CD4-positive, alpha-beta memory T cell (primary cell): ENCODE measurements around the gene PRKAG2. TPM values are rescaled to one million over a fixed set of nuclear protein-coding genes. Genes with fewer than 3 reads are reported as not detected.

ENCODE experiments used
- CTCF ChIA-PET: fragments of 350-600 bp; sonication (Branson Sonifier 250); formaldehyde crosslinking; loops from one replicate; lab custom pipeline; 2021; ENCODE audit warnings: inconsistent platforms; ENCODE audit not compliant: partially characterized antibody; lab: Charles Lee
- POLR2A ChIA-PET: fragments of 350-600 bp; sonication (Branson Sonifier 250); formaldehyde crosslinking; loops from one replicate; lab custom pipeline; 2021; ENCODE audit not compliant: partially characterized antibody; lab: Charles Lee
- DNase-seq, 5 donors: peaks; one replicate each; pipeline versions ENCODE4 v3.0.0 to v3.0.0-alpha.2; 2020 to 2022; ENCODE audit warnings: mixed read lengths in 1 of 5
- H3K27ac ChIP-seq: one replicate; pipeline ENCODE4 v1.7.0; 2013; ENCODE audit warnings: low read depth, low read length
- H3K27me3 ChIP-seq: 2 replicates; pipeline ENCODE4 v1.7.0; 2013; ENCODE audit warnings: mild to moderate bottlenecking, low read length, moderate library complexity; ENCODE audit not compliant: insufficient read depth
- H3K36me3 ChIP-seq: 2 replicates; pipeline ENCODE4 v1.7.0; 2013; ENCODE audit warnings: mild to moderate bottlenecking, low read length, moderate library complexity; ENCODE audit not compliant: insufficient read depth
- H3K4me1 ChIP-seq: 2 replicates; pipeline ENCODE4 v1.7.0; 2013; ENCODE audit warnings: mild to moderate bottlenecking, low read length, moderate library complexity; ENCODE audit not compliant: insufficient read depth
- H3K4me3 ChIP-seq, 2 donors: one replicate each; pipeline ENCODE4 v1.7.0; 2013; ENCODE audit warnings: low read length in 2 of 2, mild to moderate bottlenecking in 1 of 2
- H3K9me3 ChIP-seq, 2 donors: one replicate each; pipeline ENCODE4 v1.7.0; 2013; ENCODE audit warnings: low read length in 2 of 2, control low read depth in 1 of 2; ENCODE audit not compliant: control insufficient read depth in 1 of 2
- H3K27ac Mint-ChIP-seq, 7 donors: one replicate each; pipeline ENCODE4 v1.8.0; 2020 to 2021; ENCODE audit warnings: mixed read lengths in 7 of 7, mild to moderate bottlenecking in 6 of 7, inconsistent platforms in 3 of 7, moderate library complexity in 3 of 7
- H3K27me3 Mint-ChIP-seq, 2 donors: one replicate each; pipeline ENCODE4 v1.8.0; 2020 to 2021; ENCODE audit warnings: mixed read lengths in 2 of 2
- H3K36me3 Mint-ChIP-seq, 2 donors: one replicate each; pipeline ENCODE4 v1.8.0; 2020 to 2021; ENCODE audit warnings: mixed read lengths in 2 of 2, inconsistent platforms in 1 of 2, mild to moderate bottlenecking in 1 of 2
- H3K4me1 Mint-ChIP-seq, 4 donors: one replicate each; pipeline ENCODE4 v1.8.0; 2020 to 2021; ENCODE audit warnings: mixed read lengths in 4 of 4, mild to moderate bottlenecking in 1 of 4
- H3K4me3 Mint-ChIP-seq, 8 donors: one replicate each; pipeline ENCODE4 v1.8.0; 2020 to 2021; ENCODE audit warnings: mixed read lengths in 8 of 8, mild to moderate bottlenecking in 7 of 8, moderate library complexity in 6 of 8, inconsistent platforms in 3 of 8
- H3K9me3 Mint-ChIP-seq, 8 donors: one replicate each; pipeline ENCODE4 v1.8.0; 2020 to 2021; ENCODE audit warnings: mixed read lengths in 8 of 8, mild to moderate bottlenecking in 5 of 8, inconsistent platforms in 3 of 8, moderate library complexity in 1 of 8
- intact Hi-C: fragments of 100-400 bp; cut with micrococcal nuclease; formaldehyde crosslinking; loops from one replicate; pipeline ENCODE4 v1.15.1; 2023
- polyA plus RNA-seq, 2 donors: library from polyadenylated mRNA; unstranded; fragments of 300-500 nt; fragmentation: Illumina TruSeq; gene quantifications; one replicate each; pipeline ENCODE4 v1.2.3, GENCODE V29; 2021
- total RNA-seq, 2 experiments: library from RNA; stranded (reverse); gene quantifications; one replicate each; pipeline ENCODE4 v1.2.3, GENCODE V29; 2021

Gene PRKAG2
- total and polyA plus RNA-seq, 4 experiments from 2014 or later, result 27.4 to 61.0 (median 47.4) TPM

- H3K4me3 ChIP-seq, result no peak overlapping the region
- peaks cover 17 to 24% of the 10 kb centered on the region in 2 donors for H3K36me3 Mint-ChIP-seq
- no peak overlapping the region for H3K4me3 Mint-ChIP-seq
- H3K27ac Mint-ChIP-seq, result peak overlapping the region in 1 of 7 donors; percentile 31
- no peak for DNase-seq
- H3K27me3 ChIP-seq, result no peaks in the 10 kb centered on the region
- H3K27ac ChIP-seq, result no peak overlapping the region
- peaks cover 16 to 34% (median 22%) of the 10 kb centered on the region in 4 donors for H3K4me1 Mint-ChIP-seq
- no peaks in the 10 kb centered on the region for H3K27me3 Mint-ChIP-seq
- intact Hi-C loops, result loop anchor here (10.0 kb wide), 1 partner anchor 163 kb away; no protein-coding TSS in a partner anchor
- H3K9me3 Mint-ChIP-seq, result no peaks in the 10 kb centered on the region
- no peaks in the 10 kb centered on the region for H3K9me3 ChIP-seq
- no peaks in the 10 kb centered on the region for H3K4me1 ChIP-seq
- ChIA-PET CTCF (no interaction called here), POLR2A (no interaction called here)
- no peaks in the 10 kb centered on the region for H3K36me3 ChIP-seq
Measured at GRCh38 chr7:151621961-151622360, 255.0 kb downstream of the PRKAG2 start.

GRCh38 chr7:151616443-151617213, 260.3 kb downstream of the PRKAG2 start:
- no peak overlapping the region for H3K4me3 Mint-ChIP-seq
- POLR2A ChIA-PET, result no interaction called here

GRCh38 chr7:151615784-151616183, 261.1 kb downstream of the PRKAG2 start:
- Mint-ChIP-seq H3K36me3 (peaks cover 14 to 16% of the 10 kb centered on the region in 2 donors), H3K27ac (no peak overlapping the region), H3K27me3 (no peaks in the 10 kb centered on the region), H3K9me3 (no peaks in the 10 kb centered on the region), H3K4me1 (peaks cover 0 to 11% (median 2%) of the 10 kb centered on the region in 4 donors), H3K4me3 (no peak overlapping the region)
- Histone ChIP-seq H3K27ac (no peak overlapping the region), H3K27me3 (no peaks in the 10 kb centered on the region), H3K9me3 (no peaks in the 10 kb centered on the region), H3K4me1 (no peaks in the 10 kb centered on the region), H3K36me3 (peaks cover 4% of the 10 kb centered on the region), H3K4me3 (no peak overlapping the region)
- DNase-seq, result no peak
- intact Hi-C loops, result no loop called here
- ChIA-PET POLR2A (no interaction called here), CTCF (no interaction called here)

More at GRCh38 chr7:151616443-151617213, 260.3 kb downstream of the PRKAG2 start:
- CTCF ChIA-PET, result no interaction called here
- intact Hi-C loops, result no loop called here
- Mint-ChIP-seq H3K4me1 (peaks cover 0 to 11% (median 2%) of the 10 kb centered on the region in 4 donors), H3K27me3 (no peaks in the 10 kb centered on the region), H3K36me3 (peaks cover 12 to 17% of the 10 kb centered on the region in 2 donors), H3K27ac (no peak overlapping the region), H3K9me3 (no peaks in the 10 kb centered on the region)
- H3K36me3 ChIP-seq, result peaks cover 4% of the 10 kb centered on the region
- H3K4me1 ChIP-seq, result no peaks in the 10 kb centered on the region
- no peak overlapping the region for H3K27ac ChIP-seq
- H3K9me3 ChIP-seq, result no peaks in the 10 kb centered on the region
- H3K27me3 ChIP-seq, result no peaks in the 10 kb centered on the region
- no peak overlapping the region for H3K4me3 ChIP-seq
- DNase-seq, result no peak

- H3K4me3 ChIP-seq, result no peak overlapping the region
- POLR2A ChIA-PET, result interaction anchor here (0.6 kb wide), 1 partner anchor 37 kb away, joined by 3 read pairs; no protein-coding TSS in a partner anchor
- no peaks in the 10 kb centered on the region for H3K4me1 ChIP-seq
- H3K27ac ChIP-seq, result no peak overlapping the region
- no peaks in the 10 kb centered on the region for H3K27me3 ChIP-seq
- H3K4me3 Mint-ChIP-seq, result no peak overlapping the region
- CTCF ChIA-PET, result interaction anchor here (1.4 kb wide), 1 partner anchor 17 kb away, joined by 3 read pairs; no protein-coding TSS in a partner anchor
- H3K9me3 ChIP-seq, result no peaks in the 10 kb centered on the region
- H3K9me3 Mint-ChIP-seq, result no peaks in the 10 kb centered on the region
- no peaks in the 10 kb centered on the region for H3K27me3 Mint-ChIP-seq
- peaks cover 0 to 10% (median 2%) of the 10 kb centered on the region in 4 donors for H3K4me1 Mint-ChIP-seq
- no peak for DNase-seq
- H3K36me3 Mint-ChIP-seq, result peaks cover 11 to 13% of the 10 kb centered on the region in 2 donors
- peaks cover 4% of the 10 kb centered on the region for H3K36me3 ChIP-seq
- intact Hi-C loops, result no loop called here
- no peak overlapping the region for H3K27ac Mint-ChIP-seq
Measured at GRCh38 chr7:151615058-151615457, 261.9 kb downstream of the PRKAG2 start.

- no peaks in the 10 kb centered on the region for H3K9me3 Mint-ChIP-seq
- H3K4me1 Mint-ChIP-seq, result peaks cover 0 to 10% (median 2%) of the 10 kb centered on the region in 4 donors
- peaks cover 4% of the 10 kb centered on the region for H3K36me3 ChIP-seq
- H3K4me3 Mint-ChIP-seq, result no peak overlapping the region
- DNase-seq, result no peak
- intact Hi-C loops, result no loop called here
- H3K36me3 Mint-ChIP-seq, result peaks cover 13 to 16% of the 10 kb centered on the region in 2 donors
- no peaks in the 10 kb centered on the region for H3K27me3 ChIP-seq
- H3K4me3 ChIP-seq, result no peak overlapping the region
- no peak overlapping the region for H3K27ac Mint-ChIP-seq
- no peaks in the 10 kb centered on the region for H3K4me1 ChIP-seq
- ChIA-PET CTCF (interaction anchor here (1.4 kb wide), 1 partner anchor 18 kb away, joined by 3 read pairs; no protein-coding TSS in a partner anchor), POLR2A (no interaction called here)
- H3K27ac ChIP-seq, result no peak overlapping the region
- no peaks in the 10 kb centered on the region for H3K9me3 ChIP-seq
- H3K27me3 Mint-ChIP-seq, result no peaks in the 10 kb centered on the region
Measured at GRCh38 chr7:151614019-151614418, 262.9 kb downstream of the PRKAG2 start.

- ChIA-PET CTCF (no interaction called here), POLR2A (no interaction called here)
Measured at GRCh38 chr7:151611878-151612277, 265.0 kb downstream of the PRKAG2 start.

GRCh38 chr7:151611041-151611440, 265.9 kb downstream of the PRKAG2 start:
- Histone ChIP-seq H3K27me3 (no peaks in the 10 kb centered on the region), H3K4me3 (no peak overlapping the region), H3K27ac (no peak overlapping the region), H3K4me1 (no peaks in the 10 kb centered on the region), H3K9me3 (no peaks in the 10 kb centered on the region), H3K36me3 (no peaks in the 10 kb centered on the region)
- H3K4me3 Mint-ChIP-seq, result no peak overlapping the region
- no peaks in the 10 kb centered on the region for H3K9me3 Mint-ChIP-seq
- H3K27me3 Mint-ChIP-seq, result no peaks in the 10 kb centered on the region
- CTCF ChIA-PET, result no interaction called here
- DNase-seq, result no peak
- peak overlapping the region in 1 of 7 donors; percentile 76 for H3K27ac Mint-ChIP-seq
- H3K4me1 Mint-ChIP-seq, result peaks cover 5 to 10% (median 7%) of the 10 kb centered on the region in 4 donors
- POLR2A ChIA-PET, result no interaction called here
- H3K36me3 Mint-ChIP-seq, result peaks cover 8 to 16% of the 10 kb centered on the region in 2 donors
- intact Hi-C loops, result no loop called here

More at GRCh38 chr7:151611878-151612277, 265.0 kb downstream of the PRKAG2 start:
- Histone ChIP-seq H3K4me3 (no peak overlapping the region), H3K27ac (no peak overlapping the region), H3K36me3 (peaks cover 4% of the 10 kb centered on the region), H3K9me3 (no peaks in the 10 kb centered on the region), H3K4me1 (no peaks in the 10 kb centered on the region), H3K27me3 (no peaks in the 10 kb centered on the region)
- H3K27me3 Mint-ChIP-seq, result no peaks in the 10 kb centered on the region
- peaks cover 5 to 13% (median 9%) of the 10 kb centered on the region in 4 donors for H3K4me1 Mint-ChIP-seq
- H3K27ac Mint-ChIP-seq, result no peak overlapping the region
- no peak for DNase-seq
- intact Hi-C loops, result no loop called here
- peaks cover 13 to 16% of the 10 kb centered on the region in 2 donors for H3K36me3 Mint-ChIP-seq
- H3K4me3 Mint-ChIP-seq, result no peak overlapping the region
- H3K9me3 Mint-ChIP-seq, result no peaks in the 10 kb centered on the region
